Measurements from ENCODE around the gene LRRC63. TPM values are rescaled to one million over a fixed set of nuclear protein-coding genes. Genes with fewer than 3 reads are reported as not detected.

The LRRC63 gene
- total RNA-seq, 1 experiment from 2014 or later, result not detected

DNA sequence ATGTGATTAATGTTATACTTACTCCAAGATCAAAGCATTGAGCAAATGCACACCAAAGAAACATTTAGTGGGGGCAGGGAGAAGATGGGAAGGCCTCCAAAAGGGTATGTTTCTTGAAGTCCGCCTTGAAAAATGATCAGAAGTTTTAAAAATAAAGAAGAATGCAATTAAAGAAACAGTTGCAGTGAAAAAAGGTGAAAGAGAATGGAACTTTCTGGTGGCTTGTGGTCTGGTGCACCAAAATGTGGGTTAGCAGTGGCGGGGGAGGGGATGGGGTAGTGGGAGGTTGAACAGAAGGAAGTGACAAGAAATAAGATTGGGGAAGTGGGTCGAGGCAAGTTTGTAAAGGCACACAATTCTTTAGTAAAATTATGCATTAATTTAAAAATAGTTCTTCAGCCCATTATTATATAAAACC lies 32.2 kb upstream of the LRRC63 start:
- no peak overlapping the region for H2AFZ ChIP-seq (ENCODE audit: low read depth, low read length, poor library complexity, severe bottlenecking)
- TF ChIP-seq CEBPB (IDR thresholded peaks at IDR 0.05; ENCODE audit: low read depth) (no peak), ZNF274 (IDR thresholded peaks at IDR 0.05; ENCODE audit: low read depth, low read length) (no peak), TCF7L2 (IDR thresholded peaks at IDR 0.05; ENCODE audit: borderline replicate concordance, extremely low read depth, insufficient read depth, insufficient read length) (no peak), SIN3A (IDR thresholded peaks at IDR 0.05; ENCODE audit: low read depth) (no peak), REST (IDR thresholded peaks at IDR 0.05; ENCODE audit: low read depth) (no peak), EGR1 (IDR thresholded peaks at IDR 0.05; ENCODE audit: low read depth) (no peak), RAD21 (IDR thresholded peaks at IDR 0.05; ENCODE audit: low read depth) (no peak), CTCF (IDR thresholded peaks at IDR 0.05 in 2 of 3, conservative IDR thresholded peaks at IDR 0.05 in 1 of 3; ENCODE audit: borderline replicate concordance in 1 of 3, insufficient read depth in 1 of 3, low read depth in 2 of 3, low read length in 2 of 3) (no peak), ELF1 (IDR thresholded peaks at IDR 0.05; ENCODE audit: borderline replicate concordance, low read depth) (no peak), SP1 (IDR thresholded peaks at IDR 0.05; ENCODE audit: low read depth) (no peak), CBX3 (IDR thresholded peaks at IDR 0.05; ENCODE audit: low read depth) (no peak), EZH2phosphoT487 (IDR thresholded peaks at IDR 0.05; ENCODE audit: borderline replicate concordance) (no peak), EZH2 (IDR thresholded peaks at IDR 0.05) (no peak), YY1 (IDR thresholded peaks at IDR 0.05; ENCODE audit: extremely low read depth, insufficient replicate concordance, low read depth, low read length) (no peak), SRF (IDR thresholded peaks at IDR 0.05; ENCODE audit: low read depth) (no peak)
- TF ChIP-seq, protein P1, sequence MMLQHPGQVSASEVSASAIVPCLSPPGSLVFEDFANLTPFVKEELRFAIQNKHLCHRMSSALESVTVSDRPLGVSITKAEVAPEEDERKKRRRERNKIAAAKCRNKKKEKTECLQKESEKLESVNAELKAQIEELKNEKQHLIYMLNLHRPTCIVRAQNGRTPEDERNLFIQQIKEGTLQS (IDR thresholded peaks at IDR 0.05), result no peak
- TF ChIP-seq, protein P2, sequence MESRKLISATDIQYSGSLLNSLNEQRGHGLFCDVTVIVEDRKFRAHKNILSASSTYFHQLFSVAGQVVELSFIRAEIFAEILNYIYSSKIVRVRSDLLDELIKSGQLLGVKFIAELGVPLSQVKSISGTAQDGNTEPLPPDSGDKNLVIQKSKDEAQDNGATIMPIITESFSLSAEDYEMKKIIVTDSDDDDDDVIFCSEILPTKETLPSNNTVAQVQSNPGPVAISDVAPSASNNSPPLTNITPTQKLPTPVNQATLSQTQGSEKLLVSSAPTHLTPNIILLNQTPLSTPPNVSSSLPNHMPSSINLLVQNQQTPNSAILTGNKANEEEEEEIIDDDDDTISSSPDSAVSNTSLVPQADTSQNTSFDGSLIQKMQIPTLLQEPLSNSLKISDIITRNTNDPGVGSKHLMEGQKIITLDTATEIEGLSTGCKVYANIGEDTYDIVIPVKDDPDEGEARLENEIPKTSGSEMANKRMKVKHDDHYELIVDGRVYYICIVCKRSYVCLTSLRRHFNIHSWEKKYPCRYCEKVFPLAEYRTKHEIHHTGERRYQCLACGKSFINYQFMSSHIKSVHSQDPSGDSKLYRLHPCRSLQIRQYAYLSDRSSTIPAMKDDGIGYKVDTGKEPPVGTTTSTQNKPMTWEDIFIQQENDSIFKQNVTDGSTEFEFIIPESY (IDR thresholded peaks at IDR 0.05; ENCODE audit: extremely low read depth, insufficient replicate concordance, low read length), result no peak
- H3K4me1 ChIP-seq (ENCODE audit: control insufficient read depth in 1 of 2, insufficient read depth in 2 of 2, low read length in 2 of 2), result no peaks in the 10 kb centered on the region
- ATAC-seq (no peak), DNase-seq (ENCODE audit: low read depth, low spot score) (no peak)
- no peak overlapping the region for H3K4me2 ChIP-seq (ENCODE audit: low read length)
- no peak overlapping the region for H3K27ac ChIP-seq (ENCODE audit: low read depth, low read length)
- ChIA-PET CTCF (interaction anchor here (1.2 kb wide), 1 partner anchor 19 kb away, joined by 5 read pairs; no protein-coding TSS in a partner anchor), POLR2A (no interaction called here), RAD21 (ENCODE audit: low non-redundant PET in 1 of 2, low total read pairs in 2 of 2, uncharacterized antibody in 2 of 2, unreplicated experiment in 2 of 2) (no interaction called here)
- no peaks in the 10 kb centered on the region for H3K9me2 ChIP-seq (ENCODE audit: insufficient read depth)
- H3K36me3 ChIP-seq (ENCODE audit: control insufficient read depth in 1 of 2, insufficient read depth in 2 of 2, low read length in 2 of 2), result no peaks in the 10 kb centered on the region
- no TSS peak for BruUV-seq (replicated peaks)
- no peaks in the 10 kb centered on the region for H4K20me1 ChIP-seq (ENCODE audit: insufficient read depth)
- no peak overlapping the region for H3K9ac ChIP-seq (ENCODE audit: low read length)
- H3K79me2 ChIP-seq (ENCODE audit: insufficient read depth, low read length), result no peaks in the 10 kb centered on the region
- no peak overlapping the region for H3K4me3 ChIP-seq (replicated peaks in 1 of 2; ENCODE audit: low read depth in 1 of 2, low read length in 2 of 2)
- H3K9me3 ChIP-seq (ENCODE audit: control insufficient read depth in 1 of 2, insufficient read depth in 1 of 2, low read depth in 1 of 2, low read length in 2 of 2), result no peaks in the 10 kb centered on the region
- H3K27me3 ChIP-seq (ENCODE audit: insufficient read depth, low read length), result 0 out of 2 replicates have a peak, but pooled peaks cover 4% of the 10 kb centered on the region
- intact Hi-C loops (cut with micrococcal nuclease), result no loop called here

Data from HCT116 (cell line).